Sigmoid colon (tissue), 4 donors: ENCODE data around the gene PKN2.

Source experiments
- CTCF ChIP-seq, 4 experiments: fragments of 450-650 bp in 3 of 4; fragments of 200-600 bp in 1 of 4; IDR thresholded peaks; one replicate each; pipeline ENCODE4 v1.5.1; 2016 to 2019; ENCODE audit warnings: antibody characterized with exemption in 4 of 4, mild to moderate bottlenecking in 3 of 4, moderate library complexity in 2 of 4
- EP300 ChIP-seq, 4 donors: sonication (generic); formaldehyde crosslinking; IDR thresholded peaks; one replicate each; pipeline ENCODE4 v1.6.1; 2017; ENCODE audit warnings: antibody characterized with exemption in 4 of 4
- POLR2A ChIP-seq, 2 donors: fragments of 450-650 bp; IDR thresholded peaks; one replicate each; pipeline ENCODE4 v1.6.1; 2016; ENCODE audit warnings: antibody characterized with exemption in 2 of 2, mild to moderate bottlenecking in 2 of 2, moderate library complexity in 2 of 2
- POLR2AphosphoS5 ChIP-seq, 4 donors: sonication (generic); formaldehyde crosslinking; IDR thresholded peaks; one replicate each; pipeline ENCODE4 v1.6.1; 2017; ENCODE audit warnings: antibody characterized with exemption in 4 of 4

DNA sequence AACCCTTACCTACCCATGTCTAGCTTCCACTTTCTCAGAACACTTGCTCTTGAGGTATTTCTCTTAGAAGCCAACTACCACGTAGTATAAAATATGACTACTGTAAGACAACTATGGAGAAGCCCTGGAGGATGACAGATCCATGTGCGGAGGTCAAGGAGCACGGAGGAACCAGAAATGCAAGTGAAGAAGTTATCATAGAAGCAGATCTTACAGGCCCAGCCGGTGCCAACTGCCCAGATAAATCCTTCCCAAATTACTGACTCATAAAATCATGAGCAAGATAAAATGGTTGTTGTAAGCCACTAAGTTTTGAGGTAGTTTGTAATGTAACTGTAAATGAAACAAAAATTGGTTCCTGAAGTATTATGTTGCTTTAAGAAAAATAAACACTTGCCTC, 194.7 kb downstream of the PKN2 start:
- TF ChIP-seq POLR2AphosphoS5 (IDR thresholded peaks at IDR 0.05) (no peak), CTCF (IDR thresholded peaks at IDR 0.05) (no peak), POLR2A (IDR thresholded peaks at IDR 0.05) (no peak), EP300 (IDR thresholded peaks at IDR 0.05) (no peak)
